GM21447 (cell line): ENCODE results near the gene AHSA1.

Experiments
- ATAC-seq: cut with Tn5 transposase; IDR thresholded peaks from one replicate; pipeline ENCODE4 v1.9.1; 2021; ENCODE audit not compliant: unreplicated experiment

Gene AHSA1

GRCh38 chr14:77507762-77508161, 49.9 kb downstream of the AHSA1 start:
- ATAC-seq: no peak

GRCh38 chr14:77508249-77508648, 50.4 kb downstream of the AHSA1 start:
- ATAC-seq: no peak

GRCh38 chr14:77508876-77509275, 51.0 kb downstream of the AHSA1 start:
- no peak for ATAC-seq

GRCh38 chr14:77509366-77509765, 51.5 kb downstream of the AHSA1 start:
- no peak for ATAC-seq

GRCh38 chr14:77511486-77512162, 53.7 kb downstream of the AHSA1 start:
- ATAC-seq: no peak

GRCh38 chr14:77516126-77516525, 58.2 kb downstream of the AHSA1 start:
- no peak for ATAC-seq
